Liver (tissue), 3 donors: Measurements from ENCODE around the gene SEH1L.

ENCODE experiments used
- EGR1 ChIP-seq, 2 donors: IDR thresholded peaks; 2 replicates each; pipeline ENCODE4 v1.6.1; 2016 to 2018; ENCODE audit warnings: antibody characterized with exemption in 2 of 2, low read depth in 2 of 2
- JUND ChIP-seq, 2 donors: IDR thresholded peaks; 2 replicates each; pipeline ENCODE4 v1.6.1; 2016; ENCODE audit warnings: antibody characterized with exemption in 2 of 2
- RAD21 ChIP-seq, 2 donors: IDR thresholded peaks; 2 replicates each; pipeline ENCODE4 v1.6.1; 2016; ENCODE audit warnings: antibody characterized with exemption in 2 of 2, mild to moderate bottlenecking in 2 of 2
- SP1 ChIP-seq: IDR thresholded peaks from 2 replicates; pipeline ENCODE4 v1.6.1; 2018; ENCODE audit warnings: antibody characterized with exemption, mild to moderate bottlenecking
- TAF1 ChIP-seq: conservative IDR thresholded peaks from 2 replicates; pipeline ENCODE4 v1.6.1; 2016; ENCODE audit warnings: antibody characterized with exemption, mild to moderate bottlenecking
- YY1 ChIP-seq: IDR thresholded peaks from 2 replicates; pipeline ENCODE4 v1.6.1; 2016; ENCODE audit warnings: antibody characterized with exemption, mild to moderate bottlenecking
- TF ChIP-seq, protein P1 (sequence below): fragments of 150-350 bp; IDR thresholded peaks from 2 replicates; pipeline ENCODE4 v1.5.1; 2017; ENCODE audit warnings: improper control_type of control experiment, low read depth, low read length; ENCODE audit not compliant: missing input control
- TF ChIP-seq, protein P2 (sequence below): IDR thresholded peaks from 2 replicates; pipeline ENCODE4 v1.6.1; 2016; ENCODE audit warnings: antibody characterized with exemption, mild to moderate bottlenecking
- TF ChIP-seq, protein P3 (sequence below): IDR thresholded peaks from 2 replicates; pipeline ENCODE4 v1.6.1; 2016; ENCODE audit warnings: antibody characterized with exemption
- TF ChIP-seq, protein P4 (sequence below): IDR thresholded peaks from 2 replicates; pipeline ENCODE4 v1.6.1; 2016; ENCODE audit warnings: antibody characterized with exemption
- donor health status: healthy.
- donor health status: healthy.

DNA sequence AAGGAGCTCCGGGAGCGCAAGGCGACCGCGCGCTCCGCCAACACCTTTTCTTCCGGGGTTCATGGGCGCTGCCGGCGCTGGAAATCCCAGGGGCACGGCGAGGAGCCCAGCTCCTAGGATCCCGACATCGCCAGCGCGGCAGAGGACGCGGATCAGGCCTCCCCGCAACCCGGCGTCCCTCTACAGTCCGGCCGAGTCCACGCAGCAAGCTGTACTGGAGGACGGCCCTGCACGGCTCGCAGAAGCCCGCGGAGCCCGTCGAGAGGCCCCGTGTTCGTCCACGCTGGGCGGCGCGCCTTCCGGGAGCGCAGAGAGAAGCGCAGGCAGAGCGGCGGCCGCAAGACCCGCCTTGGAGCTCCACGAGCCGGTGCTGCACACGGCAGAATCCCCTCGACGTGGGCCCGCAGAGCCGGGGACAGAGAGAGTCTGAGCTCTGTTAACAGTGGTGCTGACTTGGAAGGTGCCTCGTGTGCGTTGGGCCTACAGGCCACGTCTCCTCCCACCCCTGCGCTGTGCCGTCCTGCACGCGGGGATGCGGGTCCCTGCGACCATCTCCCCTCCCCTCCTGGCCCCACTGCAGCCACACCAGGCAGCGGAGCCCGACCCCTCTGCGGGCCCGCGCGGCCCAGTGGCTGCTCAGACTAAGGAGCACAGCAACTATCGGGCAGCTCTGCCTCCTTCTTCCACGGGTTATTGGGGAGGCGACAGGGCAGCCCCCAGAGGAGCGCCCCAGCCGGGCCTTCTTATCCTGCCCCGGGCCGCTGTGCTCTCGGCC lies 35.7 kb upstream of the SEH1L start:
- TF ChIP-seq, protein P1, sequence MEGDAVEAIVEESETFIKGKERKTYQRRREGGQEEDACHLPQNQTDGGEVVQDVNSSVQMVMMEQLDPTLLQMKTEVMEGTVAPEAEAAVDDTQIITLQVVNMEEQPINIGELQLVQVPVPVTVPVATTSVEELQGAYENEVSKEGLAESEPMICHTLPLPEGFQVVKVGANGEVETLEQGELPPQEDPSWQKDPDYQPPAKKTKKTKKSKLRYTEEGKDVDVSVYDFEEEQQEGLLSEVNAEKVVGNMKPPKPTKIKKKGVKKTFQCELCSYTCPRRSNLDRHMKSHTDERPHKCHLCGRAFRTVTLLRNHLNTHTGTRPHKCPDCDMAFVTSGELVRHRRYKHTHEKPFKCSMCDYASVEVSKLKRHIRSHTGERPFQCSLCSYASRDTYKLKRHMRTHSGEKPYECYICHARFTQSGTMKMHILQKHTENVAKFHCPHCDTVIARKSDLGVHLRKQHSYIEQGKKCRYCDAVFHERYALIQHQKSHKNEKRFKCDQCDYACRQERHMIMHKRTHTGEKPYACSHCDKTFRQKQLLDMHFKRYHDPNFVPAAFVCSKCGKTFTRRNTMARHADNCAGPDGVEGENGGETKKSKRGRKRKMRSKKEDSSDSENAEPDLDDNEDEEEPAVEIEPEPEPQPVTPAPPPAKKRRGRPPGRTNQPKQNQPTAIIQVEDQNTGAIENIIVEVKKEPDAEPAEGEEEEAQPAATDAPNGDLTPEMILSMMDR, result no peak
- TF ChIP-seq, protein P2, sequence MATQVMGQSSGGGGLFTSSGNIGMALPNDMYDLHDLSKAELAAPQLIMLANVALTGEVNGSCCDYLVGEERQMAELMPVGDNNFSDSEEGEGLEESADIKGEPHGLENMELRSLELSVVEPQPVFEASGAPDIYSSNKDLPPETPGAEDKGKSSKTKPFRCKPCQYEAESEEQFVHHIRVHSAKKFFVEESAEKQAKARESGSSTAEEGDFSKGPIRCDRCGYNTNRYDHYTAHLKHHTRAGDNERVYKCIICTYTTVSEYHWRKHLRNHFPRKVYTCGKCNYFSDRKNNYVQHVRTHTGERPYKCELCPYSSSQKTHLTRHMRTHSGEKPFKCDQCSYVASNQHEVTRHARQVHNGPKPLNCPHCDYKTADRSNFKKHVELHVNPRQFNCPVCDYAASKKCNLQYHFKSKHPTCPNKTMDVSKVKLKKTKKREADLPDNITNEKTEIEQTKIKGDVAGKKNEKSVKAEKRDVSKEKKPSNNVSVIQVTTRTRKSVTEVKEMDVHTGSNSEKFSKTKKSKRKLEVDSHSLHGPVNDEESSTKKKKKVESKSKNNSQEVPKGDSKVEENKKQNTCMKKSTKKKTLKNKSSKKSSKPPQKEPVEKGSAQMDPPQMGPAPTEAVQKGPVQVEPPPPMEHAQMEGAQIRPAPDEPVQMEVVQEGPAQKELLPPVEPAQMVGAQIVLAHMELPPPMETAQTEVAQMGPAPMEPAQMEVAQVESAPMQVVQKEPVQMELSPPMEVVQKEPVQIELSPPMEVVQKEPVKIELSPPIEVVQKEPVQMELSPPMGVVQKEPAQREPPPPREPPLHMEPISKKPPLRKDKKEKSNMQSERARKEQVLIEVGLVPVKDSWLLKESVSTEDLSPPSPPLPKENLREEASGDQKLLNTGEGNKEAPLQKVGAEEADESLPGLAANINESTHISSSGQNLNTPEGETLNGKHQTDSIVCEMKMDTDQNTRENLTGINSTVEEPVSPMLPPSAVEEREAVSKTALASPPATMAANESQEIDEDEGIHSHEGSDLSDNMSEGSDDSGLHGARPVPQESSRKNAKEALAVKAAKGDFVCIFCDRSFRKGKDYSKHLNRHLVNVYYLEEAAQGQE, result no peak
- no peak for TF ChIP-seq YY1
- TF ChIP-seq, protein P3, sequence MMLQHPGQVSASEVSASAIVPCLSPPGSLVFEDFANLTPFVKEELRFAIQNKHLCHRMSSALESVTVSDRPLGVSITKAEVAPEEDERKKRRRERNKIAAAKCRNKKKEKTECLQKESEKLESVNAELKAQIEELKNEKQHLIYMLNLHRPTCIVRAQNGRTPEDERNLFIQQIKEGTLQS, result no peak
- TF ChIP-seq TAF1, result no peak
- no peak for TF ChIP-seq RAD21 (IDR thresholded peaks at IDR 0.05)
- TF ChIP-seq JUND (IDR thresholded peaks at IDR 0.05), result no peak
- no peak for TF ChIP-seq EGR1 (IDR thresholded peaks at IDR 0.05; ENCODE audit: low read depth in 2 of 2)
- TF ChIP-seq, protein P4, sequence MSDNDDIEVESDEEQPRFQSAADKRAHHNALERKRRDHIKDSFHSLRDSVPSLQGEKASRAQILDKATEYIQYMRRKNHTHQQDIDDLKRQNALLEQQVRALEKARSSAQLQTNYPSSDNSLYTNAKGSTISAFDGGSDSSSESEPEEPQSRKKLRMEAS, result no peak
- no peak for TF ChIP-seq SP1
